Muscle layer of duodenum (tissue), 2 donors: ENCODE results near the gene CDC42BPA.

Experiments
- H3K27ac ChIP-seq: one replicate; pipeline ENCODE4 v1.7.0; 2013; ENCODE audit warnings: mild to moderate bottlenecking, low read length
- H3K27me3 ChIP-seq: one replicate; pipeline ENCODE4 v1.7.0; 2013; ENCODE audit warnings: low read depth, mild to moderate bottlenecking, control low read depth, low read length
- H3K36me3 ChIP-seq, 2 donors: one replicate each; pipeline ENCODE4 v1.7.0; 2013; ENCODE audit warnings: low read length in 2 of 2, control low read depth in 1 of 2, mild to moderate bottlenecking in 1 of 2; ENCODE audit not compliant: insufficient read depth in 2 of 2, control insufficient read depth in 1 of 2
- H3K4me1 ChIP-seq, 2 donors: one replicate each; pipeline ENCODE4 v1.7.0; 2013; ENCODE audit warnings: low read length in 2 of 2, mild to moderate bottlenecking in 2 of 2, control low read depth in 1 of 2, moderate library complexity in 1 of 2; ENCODE audit not compliant: insufficient read depth in 2 of 2, control insufficient read depth in 1 of 2
- H3K4me3 ChIP-seq, 2 donors: one replicate each; pipeline ENCODE4 v1.7.0; 2013; ENCODE audit warnings: low read length in 2 of 2, low read depth in 1 of 2, mild to moderate bottlenecking in 1 of 2
- H3K9me3 ChIP-seq, 2 donors: one replicate each; pipeline ENCODE4 v1.7.0; 2013; ENCODE audit warnings: low read length in 2 of 2, control low read depth in 1 of 2, mild to moderate bottlenecking in 1 of 2; ENCODE audit not compliant: control insufficient read depth in 1 of 2
- donor health status: healthy.

CDC42BPA gene

DNA sequence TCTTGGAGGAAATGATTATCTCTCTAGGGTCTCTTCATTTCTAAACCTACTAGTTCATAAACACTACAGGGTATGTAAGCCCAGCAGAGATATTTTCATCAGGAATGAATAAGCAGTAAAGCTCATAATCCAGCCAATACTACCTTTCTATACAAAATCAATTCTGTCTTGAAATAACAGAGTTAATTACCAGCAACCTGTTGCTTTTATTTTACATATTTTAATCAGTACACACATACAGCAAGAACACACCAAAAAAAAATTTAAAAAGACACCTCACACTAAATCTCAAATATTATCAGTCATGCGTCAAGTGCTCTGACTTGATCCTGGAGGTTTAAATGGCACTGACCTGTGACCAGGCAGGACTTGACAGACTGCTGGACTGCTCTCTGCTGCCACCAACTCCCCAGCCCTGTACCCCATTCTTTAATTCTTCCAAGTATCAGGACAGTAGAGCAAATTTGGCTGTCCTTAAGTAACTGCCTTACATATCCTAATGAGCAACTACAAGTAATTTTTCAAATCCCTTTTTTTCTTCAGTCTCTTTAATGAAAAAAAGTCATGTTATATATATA is 98.5 kb downstream of the CDC42BPA start:
- H3K27ac ChIP-seq, result peak overlapping the region; percentile 22
- H3K4me3 ChIP-seq, result no peak overlapping the region
- no peaks in the 10 kb centered on the region for H3K4me1 ChIP-seq
- H3K9me3 ChIP-seq, result no peaks in the 10 kb centered on the region
- H3K27me3 ChIP-seq, result no peaks in the 10 kb centered on the region
- H3K36me3 ChIP-seq, result no peaks in the 10 kb centered on the region

DNA sequence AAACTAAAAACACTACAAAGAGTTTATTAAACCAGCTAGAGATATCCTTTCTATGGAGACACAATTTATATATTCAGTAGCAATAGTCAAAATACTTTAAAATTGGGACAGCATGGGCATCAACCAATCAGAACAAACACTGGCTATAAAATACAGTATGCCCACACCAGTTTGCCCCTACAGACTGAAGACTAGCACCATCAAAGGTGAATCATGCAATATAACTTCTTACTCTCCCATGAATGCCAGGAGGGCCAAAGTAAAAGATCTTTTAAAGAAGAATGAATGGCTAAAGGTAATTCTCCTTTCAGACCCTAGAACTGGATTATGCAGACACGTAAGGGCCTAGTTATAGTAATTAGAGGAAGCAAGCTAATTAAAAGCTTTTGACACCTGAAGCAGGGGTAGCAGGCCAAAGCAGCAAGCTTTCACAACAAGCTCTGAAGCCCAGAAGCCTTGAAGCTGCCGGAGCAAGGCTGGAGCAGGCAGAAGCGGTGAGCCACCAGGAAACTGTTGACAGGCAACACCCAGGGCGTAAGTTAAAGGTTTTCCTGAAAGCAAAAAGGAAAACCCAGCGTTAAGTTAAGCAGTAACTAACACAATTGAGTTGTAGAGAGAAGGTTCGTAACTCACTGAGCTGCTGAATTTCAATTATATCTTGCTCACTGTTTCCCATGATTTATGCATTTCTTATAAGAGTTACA is 99.3 kb downstream of the CDC42BPA start:
- Histone ChIP-seq H3K4me1 (no peaks in the 10 kb centered on the region), H3K27ac (peak overlapping the region; percentile 22), H3K9me3 (no peaks in the 10 kb centered on the region), H3K36me3 (no peaks in the 10 kb centered on the region), H3K27me3 (no peaks in the 10 kb centered on the region), H3K4me3 (no peak overlapping the region)

DNA sequence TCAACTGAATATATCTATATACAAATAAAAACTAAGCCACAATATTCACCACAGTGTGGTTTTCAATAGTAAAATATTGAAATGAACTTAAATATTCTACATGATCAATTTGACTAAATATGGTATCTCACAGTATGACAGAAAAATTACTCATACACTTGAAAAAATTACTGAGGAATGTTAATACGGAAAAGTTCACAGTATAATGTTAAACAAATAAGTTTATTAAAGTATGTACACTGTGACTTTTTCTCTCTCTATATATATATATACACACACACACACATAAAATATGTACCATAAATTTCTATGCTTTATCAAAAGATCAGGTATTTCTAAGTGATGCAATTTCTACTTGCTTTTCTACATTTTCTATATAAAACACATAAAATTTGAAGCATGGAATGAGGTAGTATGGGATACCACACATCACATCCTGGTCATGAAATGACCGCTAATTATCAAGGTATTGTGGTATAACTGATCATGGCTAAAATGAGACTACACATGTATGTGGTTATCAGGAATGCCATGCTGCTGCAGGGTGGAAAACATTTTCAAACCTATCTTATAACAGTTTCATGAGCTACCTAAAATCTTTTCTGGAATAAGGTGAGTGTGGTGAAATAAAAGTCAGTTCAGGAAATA is 102.3 kb downstream of the CDC42BPA start:
- Histone ChIP-seq H3K27ac (no peak overlapping the region), H3K4me1 (no peaks in the 10 kb centered on the region), H3K27me3 (no peaks in the 10 kb centered on the region), H3K9me3 (no peaks in the 10 kb centered on the region), H3K4me3 (no peak overlapping the region), H3K36me3 (no peaks in the 10 kb centered on the region)

DNA sequence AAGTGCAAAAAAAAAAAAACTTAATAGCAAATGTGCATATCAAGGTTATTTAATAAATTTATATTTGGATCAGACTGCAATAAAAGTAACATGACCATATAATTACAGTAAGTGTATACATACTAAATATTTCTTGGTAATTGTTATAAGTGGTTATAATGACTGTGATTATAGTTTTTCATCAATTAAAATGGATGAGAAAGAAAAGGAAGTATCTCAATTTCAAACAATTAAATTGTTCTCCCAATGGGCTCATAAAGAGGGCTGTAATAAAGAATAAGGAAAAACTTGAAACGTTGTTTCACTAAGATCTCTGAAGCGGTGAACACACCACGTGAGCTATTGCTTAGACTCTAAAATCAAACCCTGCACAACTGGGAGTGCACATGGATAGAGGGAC is 104.1 kb downstream of the CDC42BPA start:
- Histone ChIP-seq H3K27ac (no peak overlapping the region), H3K27me3 (no peaks in the 10 kb centered on the region), H3K36me3 (no peaks in the 10 kb centered on the region), H3K4me3 (no peak overlapping the region), H3K9me3 (no peaks in the 10 kb centered on the region), H3K4me1 (no peaks in the 10 kb centered on the region)

DNA sequence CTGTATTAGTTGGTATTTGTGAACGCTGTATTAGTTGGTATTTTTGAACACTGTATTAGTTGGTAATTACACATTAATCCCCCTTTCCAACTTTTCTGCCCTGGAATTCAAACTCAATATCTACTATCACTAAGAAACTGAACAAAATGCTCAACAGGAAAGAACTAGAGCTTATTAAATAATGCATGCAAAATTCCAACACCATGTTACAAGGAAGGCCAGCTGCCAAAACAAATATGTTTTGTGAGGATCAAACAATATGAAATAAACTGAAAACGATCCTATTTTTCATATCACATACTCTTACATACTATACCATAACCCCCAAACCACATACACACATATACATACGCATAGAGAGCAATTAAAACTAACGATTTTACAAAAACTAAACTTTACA is 104.9 kb downstream of the CDC42BPA start:
- no peaks in the 10 kb centered on the region for H3K36me3 ChIP-seq
- H3K4me1 ChIP-seq, result no peaks in the 10 kb centered on the region

DNA sequence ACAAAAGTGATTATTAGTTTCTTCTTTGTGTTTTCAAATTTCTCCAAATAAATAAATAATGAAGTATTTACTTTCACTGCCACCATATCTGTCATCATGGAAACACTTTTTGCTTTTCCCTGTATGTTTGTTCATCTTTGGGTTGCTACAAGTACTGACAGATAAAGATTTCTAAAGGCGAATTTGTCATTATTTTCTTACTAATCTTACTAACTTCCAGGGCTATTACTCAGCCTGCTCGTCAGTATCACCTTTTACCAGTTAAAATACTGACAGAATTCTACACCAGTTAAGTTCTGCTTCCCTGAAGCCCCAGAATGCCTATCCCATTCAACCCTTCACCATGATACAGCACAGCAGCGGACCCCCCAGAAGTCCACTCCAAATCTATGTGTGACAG is 106.1 kb downstream of the CDC42BPA start:
- H3K27ac ChIP-seq, result no peak overlapping the region
- no peaks in the 10 kb centered on the region for H3K9me3 ChIP-seq
- H3K4me1 ChIP-seq, result no peaks in the 10 kb centered on the region
- no peak overlapping the region for H3K4me3 ChIP-seq
- H3K27me3 ChIP-seq, result no peaks in the 10 kb centered on the region
- no peaks in the 10 kb centered on the region for H3K36me3 ChIP-seq

More for the DNA sequence above, 104.9 kb downstream of the CDC42BPA start:
- H3K9me3 ChIP-seq, result no peaks in the 10 kb centered on the region
- no peaks in the 10 kb centered on the region for H3K27me3 ChIP-seq
- no peak overlapping the region for H3K27ac ChIP-seq
- no peak overlapping the region for H3K4me3 ChIP-seq

DNA sequence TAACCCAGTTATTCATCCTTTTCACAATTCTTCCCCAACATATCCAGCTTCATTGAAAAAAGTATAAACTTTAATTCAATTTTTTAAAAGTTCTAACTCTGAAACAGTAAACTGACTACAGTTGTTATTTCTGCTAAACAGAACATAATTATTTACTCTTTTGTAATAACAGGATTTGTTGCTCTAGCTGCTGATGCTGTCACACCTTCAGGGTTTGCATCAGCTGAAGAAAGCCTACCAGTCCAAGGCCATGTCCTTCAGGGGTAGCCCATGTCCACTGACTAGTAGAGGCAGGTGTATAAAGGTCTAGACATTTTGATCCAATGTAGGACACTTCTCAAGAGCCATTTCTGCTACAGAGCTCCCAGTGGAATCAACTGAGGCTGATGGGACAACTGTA is 107.7 kb downstream of the CDC42BPA start:
- H3K4me1 ChIP-seq, result no peaks in the 10 kb centered on the region
- no peak overlapping the region for H3K4me3 ChIP-seq
- no peaks in the 10 kb centered on the region for H3K36me3 ChIP-seq
- no peaks in the 10 kb centered on the region for H3K9me3 ChIP-seq
- H3K27ac ChIP-seq, result no peak overlapping the region
- no peaks in the 10 kb centered on the region for H3K27me3 ChIP-seq

DNA sequence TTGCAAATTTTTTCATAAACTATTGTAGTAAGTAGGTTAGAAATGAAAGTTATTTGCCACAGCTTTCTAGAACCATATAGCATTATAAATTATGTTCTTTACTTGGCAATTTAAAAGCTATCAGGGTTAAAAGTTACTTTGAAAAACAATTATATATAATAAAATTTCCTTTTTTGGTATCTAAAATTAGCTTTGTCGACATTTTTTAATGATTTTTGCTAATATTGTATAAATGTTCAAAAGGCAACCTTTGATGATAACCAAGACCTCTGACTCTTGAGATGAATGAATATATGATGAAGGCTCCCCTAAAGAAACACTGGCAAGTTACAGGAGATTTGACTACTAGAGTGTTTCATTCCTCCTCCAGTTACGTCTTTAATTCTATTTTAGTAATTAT is 121.2 kb downstream of the CDC42BPA start:
- H3K9me3 ChIP-seq, result no peaks in the 10 kb centered on the region
- H3K4me3 ChIP-seq, result no peak overlapping the region
- no peak overlapping the region for H3K27ac ChIP-seq
- no peaks in the 10 kb centered on the region for H3K4me1 ChIP-seq
- peaks cover 0 to 4% of the 10 kb centered on the region in 2 donors for H3K36me3 ChIP-seq
- H3K27me3 ChIP-seq, result no peaks in the 10 kb centered on the region

DNA sequence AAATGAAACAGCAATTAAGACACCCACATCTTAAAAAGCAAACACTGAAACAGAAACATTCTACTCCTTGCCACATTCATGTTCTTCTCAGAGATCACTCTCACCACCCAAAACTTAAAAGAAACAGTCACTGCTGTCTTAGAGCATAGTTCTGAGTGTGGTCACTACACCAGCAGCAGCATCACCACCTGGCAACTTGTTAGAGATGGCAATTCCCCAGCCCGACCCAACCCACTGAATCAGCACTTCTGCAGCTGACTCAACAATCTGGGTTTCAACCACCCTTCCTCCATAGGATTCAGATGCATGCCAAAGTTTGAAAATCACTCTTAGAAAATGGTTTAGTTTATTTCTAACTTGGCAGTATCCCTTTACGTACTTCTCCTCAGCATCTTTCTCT is 126.1 kb downstream of the CDC42BPA start:
- H3K27me3 ChIP-seq, result no peaks in the 10 kb centered on the region
- no peaks in the 10 kb centered on the region for H3K4me1 ChIP-seq
- H3K36me3 ChIP-seq, result peaks cover 0 to 4% of the 10 kb centered on the region in 2 donors
- H3K27ac ChIP-seq, result no peak overlapping the region
- H3K9me3 ChIP-seq, result no peaks in the 10 kb centered on the region
- H3K4me3 ChIP-seq, result no peak overlapping the region

DNA sequence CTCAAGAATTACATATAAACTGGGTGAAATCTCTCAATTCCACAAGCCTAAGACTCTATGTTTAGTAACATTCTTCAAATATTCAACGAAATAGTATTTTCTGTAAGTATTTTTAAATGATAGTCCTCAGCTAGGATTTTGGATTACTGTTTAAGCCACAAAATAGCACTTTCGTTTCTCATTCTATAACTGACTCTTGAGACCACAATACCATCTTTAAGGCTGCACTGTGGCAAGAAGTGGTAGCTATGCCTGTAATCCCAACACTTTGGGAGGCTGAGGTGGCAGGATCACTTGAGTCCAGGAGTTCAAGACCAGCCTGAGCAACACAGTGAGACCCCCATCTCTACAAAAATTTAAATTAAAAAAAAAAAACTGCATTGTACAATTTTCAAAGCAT is 126.7 kb downstream of the CDC42BPA start:
- no peaks in the 10 kb centered on the region for H3K27me3 ChIP-seq
- no peaks in the 10 kb centered on the region for H3K4me1 ChIP-seq
- no peak overlapping the region for H3K27ac ChIP-seq
- H3K4me3 ChIP-seq, result no peak overlapping the region
- H3K9me3 ChIP-seq, result no peaks in the 10 kb centered on the region
- H3K36me3 ChIP-seq, result peaks cover 0 to 4% of the 10 kb centered on the region in 2 donors

DNA sequence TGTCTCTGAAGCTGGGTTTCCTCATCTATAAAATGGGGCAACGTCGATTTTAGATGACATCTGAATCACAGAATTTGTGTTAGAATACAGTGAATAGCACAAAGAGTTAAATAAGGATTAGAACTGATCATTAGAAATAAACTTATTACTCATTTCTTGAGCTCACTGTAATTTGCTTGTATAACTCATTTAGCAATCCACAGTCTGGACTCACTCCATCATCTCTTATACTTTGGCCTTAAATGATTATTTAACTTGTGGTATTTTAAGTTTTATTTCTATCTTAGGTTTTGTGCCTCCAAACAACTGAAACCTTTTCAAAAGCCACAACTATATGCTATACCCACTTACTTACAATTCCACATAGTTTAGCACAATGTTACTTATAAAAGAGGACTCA is 128.0 kb downstream of the CDC42BPA start:
- no peaks in the 10 kb centered on the region for H3K9me3 ChIP-seq
- no peaks in the 10 kb centered on the region for H3K27me3 ChIP-seq
- H3K4me1 ChIP-seq, result no peaks in the 10 kb centered on the region
- H3K4me3 ChIP-seq, result no peak overlapping the region
- H3K36me3 ChIP-seq, result peaks cover 0 to 4% of the 10 kb centered on the region in 2 donors
- H3K27ac ChIP-seq, result no peak overlapping the region
